NCI-H526 treated with DMSO at 0.1 percent for 48 hours (cell line): ENCODE data around the gene DAPP1.

Experiments used
- DNase-seq: peaks from one replicate; lab custom pipeline; 2025; lab: John Stamatoyannopoulos, UW

The DAPP1 gene

GRCh38 chr4:99853999-99854398 lies 37.4 kb downstream of the DAPP1 start:
- no peak for DNase-seq

DNA sequence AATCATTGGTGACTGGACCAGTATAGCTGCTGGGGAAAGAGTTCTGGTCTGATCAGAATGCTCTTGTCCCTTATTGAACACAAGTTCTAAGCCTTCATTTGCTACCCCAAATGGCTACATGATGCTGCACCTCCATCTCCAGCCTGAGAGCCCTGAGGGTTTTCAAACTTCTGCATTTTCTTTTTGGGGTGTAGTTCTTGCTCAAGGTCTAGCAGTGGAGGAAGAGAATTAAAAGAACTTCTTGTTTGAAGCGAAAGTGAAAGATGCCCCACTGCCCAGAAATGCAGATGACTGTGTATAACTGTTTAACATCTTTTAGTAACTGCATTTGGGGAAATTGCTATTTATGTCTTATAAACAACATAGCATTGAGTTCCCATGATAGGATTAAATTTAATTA lies 39.1 kb downstream of the DAPP1 start:
- DNase-seq = no peak

GRCh38 chr4:99856166-99856565 lies 39.5 kb downstream of the DAPP1 start:
- DNase-seq = no peak

GRCh38 chr4:99857307-99857706 lies 40.7 kb downstream of the DAPP1 start:
- DNase-seq = no peak

GRCh38 chr4:99859618-99860017 lies 43.0 kb downstream of the DAPP1 start:
- DNase-seq = no peak

GRCh38 chr4:99860521-99860920 lies 43.9 kb downstream of the DAPP1 start:
- DNase-seq = no peak

DNA sequence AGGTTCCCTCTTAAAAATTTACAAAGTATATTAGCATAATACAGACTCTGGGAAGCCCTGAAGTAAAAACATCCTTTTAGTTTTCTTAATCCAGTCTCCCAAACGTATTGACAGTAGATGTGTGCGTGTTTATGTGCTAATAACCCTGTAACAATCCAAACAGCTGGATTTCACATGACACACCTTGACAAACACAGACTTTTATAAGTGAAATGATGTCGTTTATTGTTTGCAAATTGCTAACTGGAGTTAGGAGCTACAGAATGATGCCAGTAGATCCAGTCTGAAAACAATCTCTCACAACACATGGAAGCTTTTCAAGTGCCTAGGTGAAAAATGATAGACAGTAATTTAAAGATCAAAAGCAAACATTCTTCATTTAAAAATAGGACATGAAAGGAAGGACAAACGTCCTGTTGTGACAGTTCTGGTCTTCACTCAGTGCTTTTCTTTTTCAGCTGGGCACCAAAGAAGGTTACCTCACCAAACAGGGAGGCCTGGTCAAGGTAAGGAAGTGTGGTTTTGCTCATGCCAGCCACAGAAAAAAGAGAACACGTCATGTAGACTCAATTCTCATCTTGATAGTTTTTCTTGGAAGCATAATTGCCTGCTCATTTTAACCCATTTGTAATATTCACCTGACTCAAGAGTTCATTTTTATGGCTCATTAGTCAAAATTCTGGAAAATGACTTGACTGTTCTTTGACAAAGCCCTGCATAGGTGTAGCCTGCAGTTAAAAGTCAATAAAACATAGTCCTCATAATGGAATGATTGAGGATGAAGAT lies 44.7 kb downstream of the DAPP1 start:
- no peak for DNase-seq

DNA sequence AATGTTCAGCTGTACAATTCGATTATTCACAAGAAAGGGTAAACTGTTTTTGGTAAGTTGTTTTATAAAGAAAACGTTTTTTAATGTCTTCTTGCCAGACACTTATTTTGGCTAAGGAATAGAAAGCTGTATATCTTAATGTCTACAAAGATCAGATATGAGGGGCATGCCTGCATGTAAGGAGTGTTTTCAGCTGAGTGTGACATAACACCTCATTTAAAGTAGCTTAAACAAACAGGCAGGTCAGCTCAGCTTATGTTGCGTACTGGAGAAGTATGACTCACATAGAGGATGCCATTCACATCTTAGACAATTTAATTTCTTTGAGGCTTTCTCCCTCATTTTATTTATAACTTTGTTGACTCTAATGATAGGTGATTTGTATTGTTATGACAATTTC lies 47.2 kb downstream of the DAPP1 start:
- no peak for DNase-seq

- no peak for DNase-seq
Measured at GRCh38 chr4:99868126-99868596, 51.5 kb downstream of the DAPP1 start.

DNA sequence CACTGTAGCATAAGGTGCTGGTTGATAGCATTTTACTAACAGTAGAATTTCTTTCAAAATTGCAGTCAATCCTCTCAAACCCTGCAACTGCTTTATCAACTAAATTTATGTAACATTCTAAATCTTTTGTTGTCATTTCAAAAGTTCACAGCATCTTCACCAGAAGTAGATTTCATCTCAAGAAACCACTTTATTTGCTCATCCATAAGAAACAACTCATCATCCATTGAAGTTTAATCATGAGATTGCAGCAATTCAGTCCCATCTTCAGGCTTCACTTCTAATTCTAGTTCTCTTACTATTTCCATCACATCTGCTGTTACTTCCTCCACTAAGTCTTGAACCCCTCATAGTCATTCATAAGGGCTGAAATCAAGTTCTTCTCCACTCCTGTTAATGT lies 55.9 kb downstream of the DAPP1 start:
- DNase-seq = no peak

DNA sequence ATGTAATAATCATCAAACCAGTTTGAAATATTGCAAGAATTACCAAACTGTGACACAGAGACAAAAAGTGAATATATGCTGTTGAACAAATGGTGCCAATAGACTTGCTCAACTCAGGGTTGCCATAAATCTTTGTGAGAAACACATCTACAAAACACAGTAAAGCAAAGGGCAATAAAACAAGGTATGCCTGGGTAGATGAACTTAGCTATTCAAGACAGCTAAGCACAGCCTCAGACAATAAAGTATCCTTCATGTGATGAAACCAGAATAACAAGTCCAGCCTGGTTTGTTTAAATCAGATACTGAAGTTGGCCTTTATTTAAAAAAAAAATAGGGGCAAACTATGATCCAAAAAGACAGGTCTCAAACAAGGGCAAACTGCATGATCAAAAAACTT lies 58.4 kb downstream of the DAPP1 start:
- DNase-seq = no peak

GRCh38 chr4:99876946-99877345 lies 60.3 kb downstream of the DAPP1 start:
- DNase-seq = no peak

DNA sequence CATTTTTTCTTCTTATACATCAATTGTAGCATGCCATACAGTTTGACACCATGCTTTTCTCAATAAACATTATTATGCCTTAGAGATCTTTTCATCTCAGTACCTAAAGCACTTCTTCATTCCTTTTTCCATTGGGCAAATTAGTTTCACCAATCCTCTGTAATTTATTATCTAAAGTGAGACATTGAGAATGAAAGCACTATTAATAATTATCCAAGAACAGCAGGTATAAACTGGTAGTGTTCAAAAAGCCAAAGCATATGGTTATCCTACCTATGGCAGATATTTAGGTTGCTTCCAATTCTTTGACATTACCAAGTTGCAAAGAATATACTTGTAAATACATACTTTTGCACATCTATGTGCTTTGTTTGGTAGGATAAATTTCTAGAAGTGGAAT lies 62.0 kb downstream of the DAPP1 start:
- DNase-seq = no peak

- no peak for DNase-seq
Measured at GRCh38 chr4:99879458-99879857, 62.8 kb downstream of the DAPP1 start.

- no peak for DNase-seq
Measured at GRCh38 chr4:99885063-99885664, 68.5 kb downstream of the DAPP1 start.

- no peak for DNase-seq
Measured at GRCh38 chr4:99885687-99886086, 69.1 kb downstream of the DAPP1 start.

- DNase-seq = no peak
Measured at GRCh38 chr4:99886146-99886545, 69.5 kb downstream of the DAPP1 start.

GRCh38 chr4:99887837-99888236 lies 71.2 kb downstream of the DAPP1 start:
- DNase-seq = no peak

GRCh38 chr4:99891351-99891750 lies 74.7 kb downstream of the DAPP1 start:
- DNase-seq = no peak

DNA sequence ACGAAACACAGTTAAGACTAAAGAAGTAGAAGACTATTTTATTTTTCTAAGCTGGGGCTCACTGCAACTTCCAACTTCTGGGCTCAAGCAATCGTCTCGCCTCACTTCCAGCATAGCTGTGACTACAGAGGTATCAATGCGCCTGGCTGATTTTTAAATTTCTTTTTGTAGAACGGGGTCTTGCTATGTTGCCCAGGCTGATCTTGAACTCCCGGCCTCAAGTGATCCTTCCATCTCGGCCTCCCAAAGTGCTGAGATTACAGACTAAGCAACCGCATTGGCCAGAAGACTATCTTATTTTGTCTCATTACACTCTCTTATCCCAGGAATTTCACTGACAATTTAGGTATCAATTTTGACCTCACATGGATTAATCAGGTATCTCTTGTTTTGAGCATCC lies 76.4 kb downstream of the DAPP1 start:
- no peak for DNase-seq

DNA sequence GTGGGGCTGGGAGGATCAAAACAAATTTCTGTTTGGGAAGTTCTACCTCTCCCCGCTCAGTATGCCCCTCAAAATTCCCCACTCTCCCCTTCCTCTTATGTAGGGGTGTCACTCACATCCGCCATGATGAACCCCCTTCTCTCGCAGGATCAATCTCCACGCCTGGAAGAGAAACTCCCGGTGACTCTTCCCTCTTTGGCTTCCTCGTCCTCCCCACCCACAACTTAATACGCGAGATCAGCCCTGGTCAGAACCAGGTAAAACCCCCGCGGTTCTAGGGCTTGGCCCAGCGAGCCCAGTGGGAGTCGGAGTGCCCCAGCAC lies 77.2 kb downstream of the DAPP1 start:
- no peak for DNase-seq

DNA sequence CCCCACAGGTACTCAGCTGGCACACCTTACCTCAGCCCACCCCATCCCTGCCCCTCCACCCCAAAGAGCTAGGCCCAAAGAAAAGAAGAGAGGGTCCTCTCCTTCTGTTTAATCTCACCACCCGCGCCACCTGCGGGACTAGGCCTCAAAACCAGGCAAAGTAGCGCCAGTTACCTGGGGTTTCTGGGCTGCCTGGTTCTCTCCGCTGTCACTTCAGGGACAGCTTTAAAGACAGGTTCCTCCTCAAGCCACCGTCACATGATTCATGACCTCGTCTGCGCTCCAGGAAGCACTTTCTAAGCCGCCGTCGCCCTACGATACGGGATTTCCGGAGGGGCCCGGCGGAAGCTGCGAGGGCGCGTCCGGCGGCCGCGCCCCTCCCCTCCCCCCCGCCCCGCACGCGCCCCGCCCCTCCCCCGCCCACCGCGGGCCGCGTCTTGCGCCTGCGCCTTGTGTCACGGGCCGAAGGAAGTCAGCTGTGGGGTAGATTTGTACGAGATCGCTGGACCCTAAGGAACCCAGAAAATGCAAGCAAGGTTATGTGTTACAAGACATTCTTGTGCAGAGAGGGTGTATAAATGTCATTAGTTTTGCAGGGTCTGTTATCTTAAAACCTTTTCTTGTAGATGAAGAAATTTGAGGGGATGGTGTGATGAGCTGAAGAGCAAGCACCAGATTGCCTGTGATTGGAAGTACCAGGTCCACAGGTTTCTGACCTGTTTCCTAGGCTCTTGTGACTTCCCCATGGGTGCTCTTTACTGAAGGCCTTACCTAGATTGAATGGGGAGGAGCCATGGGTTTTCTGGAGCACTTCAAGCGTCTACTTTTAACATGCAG lies 77.8 kb downstream of the DAPP1 start, which contains the start of gene LAMTOR3:
LAMTOR3 (minus strand) TSS at position 267 of the 837 bp plus-strand sequence. CDS start 464 bp downstream, outside the sequence.
- peak; percentile 56 for DNase-seq

GRCh38 chr4:99894998-99895397 lies 78.4 kb downstream of the DAPP1 start:
- DNase-seq = no peak
